ENCODE results near the gene ATP6V1F. TPM values are rescaled to one million over a fixed set of nuclear protein-coding genes. Genes with fewer than 3 reads are reported as not detected.

ATP6V1F gene
- total RNA-seq, 1 donor from 2014 or later = 74.6 TPM

DNA sequence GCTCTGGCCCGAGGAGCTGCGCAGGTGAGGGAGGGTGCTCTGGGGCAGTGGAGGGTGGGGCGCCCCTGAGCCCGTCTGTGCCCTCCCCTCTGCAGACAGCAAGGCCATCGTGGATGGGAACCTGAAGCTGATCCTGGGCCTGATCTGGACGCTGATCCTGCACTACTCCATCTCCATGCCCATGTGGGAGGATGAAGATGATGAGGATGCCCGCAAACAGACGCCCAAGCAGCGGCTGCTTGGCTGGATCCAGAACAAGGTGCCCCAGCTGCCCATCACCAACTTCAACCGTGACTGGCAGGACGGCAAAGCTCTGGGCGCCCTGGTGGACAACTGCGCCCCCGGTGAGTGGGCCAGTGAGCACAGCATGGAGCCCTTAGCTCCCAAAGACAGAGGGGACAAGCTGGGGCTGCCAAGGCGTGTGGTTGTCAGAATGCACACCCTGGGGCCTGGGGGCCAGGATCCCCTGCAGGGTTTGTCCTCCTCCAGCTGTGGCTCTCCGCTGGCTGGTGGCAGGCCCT, 27.4 kb upstream of the ATP6V1F start:
- FAIRE-seq = no peak
- no peak for DNase-seq (ENCODE audit: low spot score in 2 of 2)

- FAIRE-seq (no peak), DNase-seq (ENCODE audit: low spot score in 2 of 2) (peak in 1 of 2 donors; percentile 12)
Measured at GRCh38 chr7:128835790-128836641, 26.6 kb upstream of the ATP6V1F start.

DNA sequence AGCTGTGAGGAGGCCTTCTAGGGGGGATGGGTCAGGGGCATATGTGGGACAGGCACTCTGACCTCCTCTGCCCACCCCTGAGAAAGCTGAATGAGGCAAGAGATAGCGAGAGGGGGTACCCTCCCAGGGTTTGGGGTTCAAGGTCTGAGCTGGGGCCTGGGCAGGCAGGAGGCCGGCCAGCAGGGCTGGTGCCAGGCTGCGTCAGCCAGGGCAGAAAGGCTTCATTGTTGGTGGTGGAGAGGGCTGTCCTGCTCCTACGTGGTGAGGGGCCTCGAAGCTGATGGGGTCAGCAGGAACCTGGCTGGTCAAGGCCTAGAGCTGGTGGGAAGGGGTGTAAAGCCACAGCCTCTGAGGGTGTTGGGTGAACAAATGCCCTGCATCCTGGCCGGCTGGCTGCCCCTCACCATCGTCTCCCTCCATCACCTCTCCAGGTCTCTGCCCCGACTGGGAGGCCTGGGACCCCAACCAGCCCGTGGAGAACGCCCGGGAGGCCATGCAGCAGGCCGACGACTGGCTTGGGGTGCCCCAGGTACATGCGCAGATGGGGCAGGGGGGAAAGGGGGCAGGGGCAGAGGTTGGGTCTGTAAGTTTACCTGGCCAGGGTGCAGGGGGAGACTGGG, 25.8 kb upstream of the ATP6V1F start:
- FAIRE-seq (no peak), DNase-seq (ENCODE audit: low spot score in 2 of 2) (peak; percentile 54 to 62)

DNA sequence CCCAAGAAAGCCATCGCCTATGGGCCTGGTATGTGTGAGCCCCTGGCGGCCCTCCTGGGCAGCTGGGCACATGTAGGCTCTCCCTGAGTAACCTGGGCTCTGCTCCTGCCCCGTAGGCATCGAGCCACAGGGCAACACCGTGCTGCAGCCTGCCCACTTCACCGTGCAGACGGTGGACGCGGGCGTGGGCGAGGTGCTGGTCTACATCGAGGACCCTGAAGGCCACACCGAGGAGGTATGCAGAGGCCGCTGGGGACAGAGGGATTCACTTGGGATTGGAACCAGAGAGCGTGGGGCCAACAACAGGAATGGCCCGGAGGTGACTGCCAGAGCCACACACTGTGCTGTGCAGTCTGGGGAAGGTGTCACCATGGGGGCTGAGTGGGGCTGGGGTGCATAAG, 25.1 kb upstream of the ATP6V1F start:
- FAIRE-seq = no peak
- DNase-seq (ENCODE audit: low spot score in 2 of 2) = no peak

DNA sequence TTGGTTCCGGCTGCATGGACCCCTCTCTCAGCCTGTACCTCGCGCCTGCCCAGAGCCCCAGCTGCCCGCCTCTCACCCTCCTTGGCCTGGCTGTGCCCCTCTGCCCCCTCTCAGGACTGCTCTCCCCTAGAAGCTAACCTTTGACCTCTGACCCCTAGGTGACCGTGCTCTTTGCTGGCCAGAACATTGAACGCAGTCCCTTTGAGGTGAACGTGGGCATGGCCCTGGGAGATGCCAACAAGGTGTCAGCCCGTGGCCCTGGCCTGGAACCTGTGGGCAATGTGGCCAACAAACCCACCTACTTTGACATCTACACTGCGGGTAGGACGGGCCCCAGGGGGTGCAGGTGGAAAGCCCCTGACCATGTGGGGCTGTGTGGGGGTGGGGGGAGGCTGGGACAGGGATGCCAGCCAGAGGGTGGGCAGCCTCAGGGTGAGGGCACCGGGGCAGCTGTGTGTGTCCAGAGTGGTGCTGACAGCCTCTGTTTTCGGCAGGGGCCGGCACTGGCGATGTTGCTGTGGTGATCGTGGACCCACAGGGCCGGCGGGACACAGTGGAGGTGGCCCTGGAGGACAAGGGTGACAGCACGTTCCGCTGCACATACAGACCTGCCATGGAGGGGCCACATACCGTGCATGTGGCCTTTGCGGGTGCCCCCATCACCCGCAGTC, 24.4 kb upstream of the ATP6V1F start:
- FAIRE-seq (no peak), DNase-seq (ENCODE audit: low spot score in 2 of 2) (no peak)

DNA sequence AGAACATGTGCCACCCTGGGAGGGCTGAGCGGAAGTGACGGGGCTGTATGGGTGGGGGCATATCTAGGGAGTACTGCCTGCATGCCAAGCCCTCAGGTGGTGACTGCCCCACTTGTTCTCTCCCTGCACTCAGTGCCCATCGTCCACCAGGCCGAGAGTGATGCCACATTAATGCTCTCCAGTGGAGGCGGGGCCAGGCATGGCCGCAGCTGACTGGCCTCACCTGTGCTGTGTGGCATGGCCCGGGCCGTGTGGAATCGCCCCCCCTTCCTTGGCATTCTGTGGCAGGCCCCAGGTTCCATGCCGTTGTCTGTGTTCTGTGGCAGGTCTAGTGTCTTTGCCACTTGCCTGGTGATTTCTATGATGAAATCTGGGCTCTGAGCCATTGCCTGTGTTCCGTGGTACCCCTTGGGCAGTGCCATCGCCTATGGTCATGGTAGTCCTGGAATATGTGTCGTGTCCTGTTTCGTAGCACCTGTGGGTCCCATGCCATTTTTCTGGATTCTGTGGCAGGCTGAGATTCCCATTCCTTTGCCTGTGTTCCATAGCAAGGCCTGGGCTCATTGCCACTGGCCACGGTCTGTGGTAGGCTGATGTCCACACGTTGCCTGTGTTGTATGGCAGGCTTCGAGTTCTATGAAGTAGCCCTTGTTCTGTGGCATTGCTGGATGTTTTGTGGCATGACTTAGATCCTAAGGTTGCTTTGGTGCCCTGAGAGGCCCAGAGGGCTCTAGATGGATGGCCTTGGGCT, 23.5 kb upstream of the ATP6V1F start:
- no peak for FAIRE-seq
- DNase-seq (ENCODE audit: low spot score in 2 of 2) = no peak

- DNase-seq (ENCODE audit: low spot score in 2 of 2) (no peak), FAIRE-seq (no peak)
Measured at GRCh38 chr7:128839751-128840177, 22.9 kb upstream of the ATP6V1F start.

- FAIRE-seq (no peak), DNase-seq (ENCODE audit: low spot score in 2 of 2) (no peak)
Measured at GRCh38 chr7:128840326-128841170, 22.1 kb upstream of the ATP6V1F start.

DNA sequence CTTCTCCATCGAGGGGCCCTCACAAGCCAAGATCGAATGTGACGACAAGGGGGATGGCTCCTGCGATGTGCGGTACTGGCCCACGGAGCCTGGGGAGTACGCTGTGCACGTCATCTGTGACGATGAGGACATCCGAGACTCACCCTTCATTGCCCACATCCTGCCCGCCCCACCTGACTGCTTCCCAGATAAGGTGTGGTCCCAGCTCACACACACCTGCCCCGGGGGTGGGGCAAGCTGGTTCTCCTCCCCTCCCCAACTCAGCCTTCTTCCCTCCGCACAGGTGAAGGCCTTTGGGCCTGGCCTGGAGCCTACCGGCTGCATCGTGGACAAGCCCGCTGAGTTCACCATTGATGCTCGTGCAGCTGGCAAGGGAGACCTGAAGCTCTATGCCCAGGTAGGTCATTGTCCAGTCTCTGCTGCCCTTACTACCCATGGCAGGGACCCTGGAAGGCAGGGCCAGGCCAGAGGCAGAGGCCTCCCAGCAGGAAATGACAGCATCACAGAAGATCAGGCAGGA, 21.4 kb upstream of the ATP6V1F start:
- FAIRE-seq = no peak
- DNase-seq (ENCODE audit: low spot score in 2 of 2) = no peak

- no peak for FAIRE-seq
- DNase-seq (ENCODE audit: low spot score in 2 of 2) = peak in 1 of 2 donors; percentile 67
Measured at GRCh38 chr7:128841921-128842673, 20.6 kb upstream of the ATP6V1F start.

GRCh38 chr7:128842674-128843641, 19.7 kb upstream of the ATP6V1F start:
- FAIRE-seq (no peak), DNase-seq (ENCODE audit: low spot score in 2 of 2) (no peak)

GRCh38 chr7:128843938-128844621, 18.6 kb upstream of the ATP6V1F start:
- DNase-seq (ENCODE audit: low spot score in 2 of 2) (no peak), FAIRE-seq (no peak)

DNA sequence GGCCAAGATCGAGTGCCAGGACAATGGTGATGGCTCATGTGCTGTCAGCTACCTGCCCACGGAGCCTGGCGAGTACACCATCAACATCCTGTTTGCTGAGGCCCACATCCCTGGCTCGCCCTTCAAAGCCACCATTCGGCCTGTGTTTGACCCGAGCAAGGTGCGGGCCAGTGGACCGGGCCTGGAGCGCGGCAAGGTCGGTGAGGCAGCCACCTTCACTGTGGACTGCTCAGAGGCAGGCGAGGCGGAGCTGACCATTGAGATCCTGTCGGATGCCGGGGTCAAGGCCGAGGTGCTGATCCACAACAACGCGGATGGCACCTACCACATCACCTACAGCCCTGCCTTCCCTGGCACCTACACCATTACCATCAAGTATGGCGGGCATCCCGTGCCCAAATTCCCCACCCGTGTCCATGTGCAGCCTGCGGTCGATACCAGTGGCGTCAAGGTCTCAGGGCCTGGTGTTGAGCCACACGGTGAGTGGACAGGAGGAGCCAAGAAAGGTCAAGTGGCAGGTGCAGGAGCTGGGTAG, 17.8 kb upstream of the ATP6V1F start:
- no peak for FAIRE-seq
- DNase-seq (ENCODE audit: low spot score in 2 of 2) = no peak

DNA sequence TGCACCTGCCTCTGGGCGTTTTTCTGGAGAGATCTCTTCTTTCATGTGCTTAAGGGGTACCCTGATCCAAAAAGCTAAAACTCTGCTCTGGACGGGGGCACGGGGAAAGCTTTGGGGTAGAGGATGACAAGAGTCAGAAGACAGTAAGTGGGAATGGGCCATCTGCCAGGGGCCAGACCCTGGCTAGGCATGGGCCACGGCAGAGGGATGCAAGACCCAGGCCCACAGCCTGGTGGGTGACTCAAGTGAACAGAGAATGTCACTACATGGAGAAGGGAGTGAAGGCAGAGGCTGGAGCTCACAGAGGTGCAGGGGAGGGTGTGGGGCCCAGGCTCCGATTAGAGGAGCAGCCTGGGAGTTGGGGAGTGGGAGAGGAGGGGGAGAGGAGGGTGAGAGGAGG, 17.2 kb upstream of the ATP6V1F start:
- DNase-seq (ENCODE audit: low spot score in 2 of 2) (no peak), FAIRE-seq (no peak)

- DNase-seq (ENCODE audit: low spot score in 2 of 2) = no peak
- no peak for FAIRE-seq
Measured at GRCh38 chr7:128845987-128846386, 16.7 kb upstream of the ATP6V1F start.

GRCh38 chr7:128846781-128847444, 15.7 kb upstream of the ATP6V1F start:
- FAIRE-seq (no peak), DNase-seq (ENCODE audit: low spot score in 2 of 2) (no peak)
